GM18873 (cell line): ENCODE results near the gene OR52E8.

Experiments used
- ATAC-seq: cut with Tn5 transposase; IDR thresholded peaks from one replicate; pipeline ENCODE4 v1.9.1; 2021; ENCODE audit warnings: mild to moderate bottlenecking, moderate library complexity, moderate number of reproducible peaks; ENCODE audit not compliant: unreplicated experiment, low FRiP score

Gene OR52E8

GRCh38 chr11:5857590-5857989 is at the start of gene OR52E8:
TSS of gene OR52E8 (minus strand) at chr11:5857690. CDS start at chr11:5857690, 0 bp downstream.
- ATAC-seq = no peak

- no peak for ATAC-seq
These were observed 42.0 kb upstream of the OR52E8 start for GRCh38 chr11:5899534-5899933.

- no peak for ATAC-seq
These were observed 35.4 kb upstream of the OR52E8 start, which contains the start of gene OR52E5 for GRCh38 chr11:5892908-5893307. TSS of gene OR52E5 (plus strand) at chr11:5893208. CDS start at chr11:5900777, 7,569 bp downstream.

GRCh38 chr11:5891216-5891800 is 33.8 kb upstream of the OR52E8 start:
- ATAC-seq = no peak

GRCh38 chr11:5887661-5888060 is 30.2 kb upstream of the OR52E8 start:
- no peak for ATAC-seq

- no peak for ATAC-seq
These were observed 29.7 kb upstream of the OR52E8 start for GRCh38 chr11:5887172-5887571.

GRCh38 chr11:5881756-5882155 is 24.3 kb upstream of the OR52E8 start:
- no peak for ATAC-seq

- ATAC-seq = no peak
These were observed 22.8 kb upstream of the OR52E8 start, which contains the start of gene OR52E4 for GRCh38 chr11:5880329-5880728. TSS of gene OR52E4 (plus strand) at chr11:5880629. CDS start at chr11:5884293, 3,664 bp downstream.

GRCh38 chr11:5878564-5878963 is 21.1 kb upstream of the OR52E8 start:
- ATAC-seq = no peak

- no peak for ATAC-seq
These were observed 8.3 kb upstream of the OR52E8 start for GRCh38 chr11:5865826-5866225.

- ATAC-seq = no peak
These were observed 6.5 kb downstream of the OR52E8 start for GRCh38 chr11:5851002-5851401.

- no peak for ATAC-seq
These were observed 9.8 kb downstream of the OR52E8 start for GRCh38 chr11:5847711-5848110.

- ATAC-seq = no peak
These were observed 10.8 kb downstream of the OR52E8 start for GRCh38 chr11:5846701-5847100.

GRCh38 chr11:5841797-5842196 is 15.7 kb downstream of the OR52E8 start, which contains the start of gene OR52E6:
TSS of gene OR52E6 (minus strand) at chr11:5841897. CDS start at chr11:5841897, 0 bp downstream.
- no peak for ATAC-seq

GRCh38 chr11:5837695-5838094 is 19.8 kb downstream of the OR52E8 start:
- no peak for ATAC-seq

- no peak for ATAC-seq
These were observed 24.0 kb downstream of the OR52E8 start for GRCh38 chr11:5833446-5833845.

GRCh38 chr11:5831196-5831829 is 26.2 kb downstream of the OR52E8 start:
- no peak for ATAC-seq

- ATAC-seq = no peak
These were observed 39.1 kb downstream of the OR52E8 start for GRCh38 chr11:5818245-5818886.

- ATAC-seq = no peak
These were observed 42.0 kb downstream of the OR52E8 start for GRCh38 chr11:5815534-5815933.

GRCh38 chr11:5809905-5810795 is 47.3 kb downstream of the OR52E8 start:
- no peak for ATAC-seq

GRCh38 chr11:5809122-5809519 is 48.4 kb downstream of the OR52E8 start:
- no peak for ATAC-seq
